Measurements from ENCODE around the gene GON4L.

- TF ChIP-seq CTCF (IDR thresholded peaks at IDR 0.05) (no peak), POLR2AphosphoS5 (IDR thresholded peaks at IDR 0.05; ENCODE audit: low read depth, low read length) (no peak), MAX (IDR thresholded peaks at IDR 0.05; ENCODE audit: low read depth) (no peak), NRF1 (IDR thresholded peaks at IDR 0.05; ENCODE audit: low read depth, low read length) (no peak), RFX5 (IDR thresholded peaks at IDR 0.05; ENCODE audit: low read length) (no peak), SIN3A (IDR thresholded peaks at IDR 0.05; ENCODE audit: borderline replicate concordance, low read depth, low read length) (no peak), GATA2 (CRISPR knock-in tag; IDR thresholded peaks at IDR 0.05) (no peak), RAD21 (IDR thresholded peaks at IDR 0.05; ENCODE audit: low read length) (no peak), TAF1 (IDR thresholded peaks at IDR 0.05; ENCODE audit: borderline replicate concordance, low read depth, low read length) (no peak), GABPA (IDR thresholded peaks at IDR 0.05; ENCODE audit: low read depth) (no peak), MXI1 (IDR thresholded peaks at IDR 0.05; ENCODE audit: low read depth, low read length) (no peak), NFIC (IDR thresholded peaks at IDR 0.05; ENCODE audit: borderline replicate concordance) (no peak)
- TF ChIP-seq, protein P1, sequence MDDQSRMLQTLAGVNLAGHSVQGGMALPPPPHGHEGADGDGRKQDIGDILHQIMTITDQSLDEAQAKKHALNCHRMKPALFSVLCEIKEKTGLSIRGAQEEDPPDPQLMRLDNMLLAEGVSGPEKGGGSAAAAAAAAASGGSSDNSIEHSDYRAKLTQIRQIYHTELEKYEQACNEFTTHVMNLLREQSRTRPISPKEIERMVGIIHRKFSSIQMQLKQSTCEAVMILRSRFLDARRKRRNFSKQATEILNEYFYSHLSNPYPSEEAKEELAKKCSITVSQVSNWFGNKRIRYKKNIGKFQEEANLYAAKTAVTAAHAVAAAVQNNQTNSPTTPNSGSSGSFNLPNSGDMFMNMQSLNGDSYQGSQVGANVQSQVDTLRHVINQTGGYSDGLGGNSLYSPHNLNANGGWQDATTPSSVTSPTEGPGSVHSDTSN (IDR thresholded peaks at IDR 0.05): no peak
Observed at GRCh38 chr1:155904261-155904660, 47.2 kb upstream of the GON4L start.
